GM21786 (cell line): ENCODE measurements around the gene RNASE12.
"Not testable (repeated sequence)": the region's sequence is repeated elsewhere in the genome, so short reads cannot be mapped to it uniquely, and the experiment has no call there.

Experiments used
- ATAC-seq: cut with Tn5 transposase; IDR thresholded peaks from one replicate; pipeline ENCODE4 v1.9.1; 2021; ENCODE audit not compliant: unreplicated experiment

RNASE12 gene

DNA sequence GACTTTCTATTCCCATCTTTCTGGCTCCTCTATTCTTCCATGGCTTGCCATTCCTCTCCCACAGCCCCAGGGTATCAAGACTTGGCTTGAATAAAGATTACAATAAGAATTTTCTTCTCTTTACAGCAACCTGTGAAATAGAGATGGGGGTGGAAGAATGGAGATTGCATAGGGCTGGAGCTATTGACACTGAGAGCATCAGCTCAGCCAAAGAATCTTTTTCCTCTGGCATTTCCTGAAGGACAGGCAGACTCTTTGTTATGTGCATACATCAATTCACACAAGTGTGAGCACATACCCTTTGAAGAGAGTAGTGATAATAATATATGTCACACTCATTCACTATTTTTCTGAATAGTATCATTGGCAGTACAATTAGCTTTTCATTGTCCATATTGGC, 8.0 kb downstream of the RNASE12 start:
- no peak for ATAC-seq

DNA sequence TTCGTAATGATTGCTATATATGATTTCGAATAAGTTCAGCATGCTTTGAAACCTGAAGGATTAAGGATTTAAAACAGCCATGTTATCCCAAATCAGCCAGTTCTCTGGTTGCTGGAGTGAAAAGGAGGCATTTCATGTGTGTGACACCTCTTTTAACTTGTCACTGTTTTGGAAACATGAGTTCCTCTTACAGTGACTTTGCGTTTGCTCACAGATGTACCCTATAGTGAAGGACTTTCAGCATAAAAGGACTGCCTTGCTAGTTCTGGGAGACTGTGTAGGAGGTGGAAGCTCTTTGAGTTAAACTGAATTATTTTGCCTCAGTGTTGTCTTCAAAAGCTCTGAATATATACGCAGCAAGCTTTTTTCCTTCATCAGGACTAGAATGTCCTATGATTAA, 10.9 kb downstream of the RNASE12 start:
- no peak for ATAC-seq

DNA sequence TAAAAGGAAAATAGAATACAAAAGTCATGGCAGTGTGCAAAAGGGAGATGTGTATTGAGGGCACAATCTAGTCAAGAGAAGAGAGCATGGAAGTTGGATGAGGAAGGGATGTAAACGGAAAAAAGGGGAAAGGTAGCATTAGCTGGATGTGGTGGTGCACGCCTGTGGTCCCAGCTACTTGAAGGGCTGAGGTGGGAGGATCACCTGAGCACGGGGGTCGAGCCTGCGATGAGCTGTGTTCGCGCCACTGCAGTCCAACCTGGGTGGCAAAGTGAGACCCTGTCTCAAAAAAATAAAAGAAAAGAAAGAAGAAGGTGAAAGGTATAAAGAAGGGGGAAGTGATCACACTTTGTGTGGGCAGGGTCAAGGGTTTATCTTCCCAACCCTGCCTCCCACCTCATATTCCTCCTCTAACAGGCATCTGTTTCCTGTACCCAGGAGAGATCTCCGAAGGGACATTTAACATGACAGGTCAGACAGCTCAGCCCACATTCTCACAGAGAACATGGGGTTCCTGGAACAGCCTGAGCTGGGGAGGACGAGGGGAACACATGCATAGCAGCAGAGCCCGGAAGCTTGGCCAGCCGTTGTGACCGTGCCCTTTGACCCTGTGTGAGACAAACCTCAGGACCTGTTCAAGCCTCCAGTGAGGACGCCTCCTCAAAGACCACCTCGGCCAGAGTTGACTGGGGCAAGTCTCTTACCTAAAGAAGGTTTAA, 12.2 kb downstream of the RNASE12 start:
- ATAC-seq: no peak

GRCh38 chr14:20578325-20578724, 12.9 kb downstream of the RNASE12 start:
- ATAC-seq: no peak

GRCh38 chr14:20572382-20572990, 18.7 kb downstream of the RNASE12 start:
- ATAC-seq: not testable (repeated sequence)

DNA sequence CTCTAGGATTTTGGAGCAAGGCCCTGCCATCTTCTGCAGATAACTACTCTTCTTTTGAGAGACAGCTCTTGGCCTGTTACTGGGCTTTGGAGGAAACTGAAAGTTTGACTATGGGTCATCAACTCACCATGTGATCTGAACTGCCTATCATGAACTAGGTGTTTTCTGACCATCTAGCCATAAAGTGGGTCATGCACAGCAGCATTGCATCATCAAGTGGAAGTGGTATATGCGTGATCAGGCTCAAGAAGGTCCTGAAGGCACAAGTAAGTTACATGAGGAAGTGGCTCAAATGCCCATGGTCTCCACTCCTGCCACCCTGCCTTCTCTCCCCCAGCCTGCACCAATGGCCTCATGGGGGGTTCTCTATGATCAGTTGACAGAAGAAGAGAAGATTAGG, 20.5 kb downstream of the RNASE12 start:
- not testable (repeated sequence) for ATAC-seq

DNA sequence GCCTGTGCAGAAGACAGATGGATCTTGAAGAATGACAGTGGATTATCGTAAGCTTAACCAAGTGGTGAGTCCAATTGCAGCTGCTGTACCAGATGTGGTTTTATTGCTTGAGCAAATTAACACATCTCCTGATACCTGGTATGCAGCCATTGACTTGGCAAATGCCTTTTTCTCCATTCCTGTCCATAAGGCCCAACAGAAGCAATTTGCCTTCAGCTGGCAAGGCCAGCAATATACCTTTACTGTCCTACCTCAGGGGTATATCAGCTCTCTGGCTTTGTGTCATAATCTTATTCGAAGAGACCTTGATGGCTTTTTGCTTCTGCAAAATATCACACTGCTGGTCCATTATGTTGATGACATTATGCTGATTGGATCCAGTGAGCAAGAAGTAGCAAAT, 21.3 kb downstream of the RNASE12 start:
- ATAC-seq: not testable (repeated sequence)

DNA sequence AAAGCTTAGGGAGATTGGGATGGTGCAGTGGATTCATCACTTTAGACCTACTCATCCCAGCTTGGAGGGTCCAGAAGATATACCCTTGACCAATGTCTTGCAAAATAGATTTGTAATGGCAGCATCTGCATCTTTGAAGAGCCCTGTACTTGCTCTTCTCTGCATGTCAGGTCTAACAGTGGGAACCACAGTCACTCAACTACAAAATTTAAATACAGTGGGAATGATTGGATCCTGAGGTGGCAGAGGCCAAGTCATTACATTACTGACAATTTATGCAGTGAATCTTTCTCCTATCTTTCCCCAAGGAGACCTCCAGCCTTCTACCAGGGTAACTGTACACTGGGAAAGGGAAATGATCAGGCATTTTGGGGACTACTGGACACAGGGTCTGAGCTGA, 22.1 kb downstream of the RNASE12 start:
- no peak for ATAC-seq

DNA sequence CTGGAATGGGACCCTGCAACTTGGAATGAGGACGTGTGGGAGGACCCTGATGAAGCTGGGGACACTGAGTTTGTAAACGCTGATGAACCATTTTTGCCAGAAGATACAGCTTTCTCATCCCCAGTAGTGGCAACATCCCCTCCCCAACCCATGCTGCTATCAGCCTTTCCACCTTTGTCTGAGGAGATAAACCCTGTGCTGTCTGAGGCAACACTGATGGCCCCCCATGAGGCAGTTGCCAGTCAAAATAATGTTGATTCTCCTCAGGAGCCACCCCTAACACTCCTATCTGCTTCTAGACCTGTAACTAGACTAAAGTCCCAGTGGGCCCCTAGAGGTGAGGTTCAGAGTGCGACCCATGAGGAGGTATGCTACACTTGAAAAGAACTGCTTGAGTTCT, 22.8 kb downstream of the RNASE12 start:
- ATAC-seq: no peak

GRCh38 chr14:20567199-20567598, 24.0 kb downstream of the RNASE12 start:
- not testable (repeated sequence) for ATAC-seq

DNA sequence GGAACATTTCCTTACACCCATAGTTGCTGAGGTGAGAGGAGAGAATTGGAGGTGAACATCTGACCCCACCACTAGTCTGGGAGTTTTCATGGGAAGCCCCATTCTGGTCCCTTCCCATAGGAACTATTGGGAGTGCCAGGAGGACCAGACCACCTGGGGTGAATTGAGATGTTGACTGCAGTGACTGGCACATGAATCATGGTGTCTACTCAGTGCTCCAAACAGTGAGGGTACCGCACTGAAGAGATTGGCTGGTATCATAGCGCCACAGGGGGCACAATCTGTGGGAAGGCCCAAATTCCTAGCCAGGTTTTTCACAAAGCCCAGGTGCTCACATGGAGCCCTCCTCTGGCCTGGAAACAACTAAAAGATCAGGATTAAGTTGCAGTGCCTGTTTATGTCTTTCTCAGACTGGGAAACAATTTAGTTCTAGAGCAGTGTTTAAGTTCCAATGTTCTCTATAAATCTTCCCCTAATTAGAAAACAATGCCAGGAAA, 26.6 kb downstream of the RNASE12 start:
- no peak for ATAC-seq

GRCh38 chr14:20563971-20564370, 27.2 kb downstream of the RNASE12 start:
- no peak for ATAC-seq

DNA sequence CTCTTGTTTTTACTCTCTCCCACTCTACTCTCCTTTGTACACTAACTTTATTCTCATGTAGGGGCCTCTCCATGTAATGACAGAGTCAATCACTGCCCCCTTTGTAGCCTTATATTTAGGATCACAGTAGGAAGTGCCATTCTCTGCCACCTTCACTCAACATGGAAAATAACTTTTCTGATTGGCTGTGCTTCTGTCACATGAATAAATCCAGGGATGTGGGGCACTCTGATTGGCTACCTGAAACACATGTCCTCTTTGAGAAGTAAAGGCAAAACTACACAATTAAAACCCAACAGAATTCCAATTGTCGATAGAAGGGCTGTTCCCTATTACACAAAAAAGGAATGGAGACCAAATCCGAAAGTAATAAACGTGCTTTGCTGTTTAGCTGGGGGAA, 30.2 kb downstream of the RNASE12 start, which contains the start of gene RNASE9:
RNASE9 (minus strand) TSS at position 87 of the 400 bp plus-strand sequence.
- ATAC-seq: no peak

DNA sequence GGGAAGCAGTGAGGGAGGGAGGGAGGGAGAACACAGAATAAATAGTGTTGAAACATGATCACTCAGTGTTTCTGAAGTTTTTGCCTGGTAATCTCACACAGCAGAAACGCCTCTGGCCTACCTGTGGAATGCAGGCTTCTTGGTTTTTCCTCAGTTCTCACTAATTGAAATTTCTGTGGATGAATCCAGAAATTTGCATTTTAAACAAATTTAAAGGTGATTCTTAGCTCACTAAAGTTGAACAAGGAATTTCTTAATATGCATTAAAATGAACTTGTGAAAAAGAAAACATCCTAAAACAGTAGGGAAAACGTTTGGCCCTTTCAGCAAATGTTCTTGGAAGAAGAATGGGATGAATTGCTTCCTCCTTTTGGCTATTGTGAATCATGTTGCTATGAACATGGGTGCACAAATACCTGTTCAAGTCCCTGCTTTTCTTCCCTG, 31.7 kb downstream of the RNASE12 start:
- no peak for ATAC-seq

DNA sequence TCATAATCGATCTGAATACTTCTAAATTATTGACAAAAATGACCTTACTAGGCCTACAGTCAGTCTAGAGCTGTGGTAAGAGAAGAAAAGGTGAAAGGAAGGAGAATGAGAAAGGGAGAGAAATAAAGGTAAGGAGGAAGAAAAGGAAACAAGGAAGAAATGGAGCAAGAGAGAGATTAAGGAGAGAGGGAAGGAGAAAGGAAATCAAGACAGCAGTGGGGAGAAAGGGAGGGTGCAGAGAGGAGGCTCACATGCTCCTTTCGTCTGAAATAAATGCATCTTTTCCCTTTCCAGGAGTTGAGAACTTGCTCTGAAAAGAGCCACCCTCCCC, 34.0 kb downstream of the RNASE12 start:
- no peak for ATAC-seq

DNA sequence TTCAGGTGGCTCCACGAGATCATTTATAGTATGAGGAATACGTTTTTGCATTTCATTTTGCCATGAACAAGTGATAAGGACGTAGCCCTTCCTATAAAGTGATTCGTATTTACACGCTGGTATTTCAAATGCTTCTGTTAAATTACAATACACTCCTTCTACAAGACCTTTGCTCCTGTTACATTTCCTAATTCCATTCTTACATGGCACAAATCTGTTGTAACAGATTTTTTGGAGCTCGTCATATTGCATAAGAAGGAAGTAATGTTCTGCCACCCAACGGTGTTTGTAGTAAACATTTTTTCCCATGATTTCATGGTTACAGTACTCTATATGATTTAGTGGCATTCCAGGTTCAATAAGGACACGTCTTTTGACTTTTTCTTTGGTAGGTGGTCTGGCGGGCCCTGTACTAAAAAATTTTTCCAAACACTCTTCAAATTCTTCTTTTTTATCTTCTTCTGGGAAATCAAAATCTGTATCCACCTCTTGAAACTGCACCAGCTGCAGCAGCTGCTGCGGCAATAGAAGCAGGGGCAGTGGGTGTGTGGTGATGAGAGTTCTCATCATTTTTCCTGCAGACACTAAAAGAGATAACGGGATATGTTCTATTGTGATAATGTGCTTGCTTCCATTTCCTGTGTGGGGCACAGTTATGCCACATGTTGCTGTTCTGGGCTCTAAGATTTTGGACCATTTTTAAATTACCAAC, 34.5 kb downstream of the RNASE12 start:
- ATAC-seq: no peak

DNA sequence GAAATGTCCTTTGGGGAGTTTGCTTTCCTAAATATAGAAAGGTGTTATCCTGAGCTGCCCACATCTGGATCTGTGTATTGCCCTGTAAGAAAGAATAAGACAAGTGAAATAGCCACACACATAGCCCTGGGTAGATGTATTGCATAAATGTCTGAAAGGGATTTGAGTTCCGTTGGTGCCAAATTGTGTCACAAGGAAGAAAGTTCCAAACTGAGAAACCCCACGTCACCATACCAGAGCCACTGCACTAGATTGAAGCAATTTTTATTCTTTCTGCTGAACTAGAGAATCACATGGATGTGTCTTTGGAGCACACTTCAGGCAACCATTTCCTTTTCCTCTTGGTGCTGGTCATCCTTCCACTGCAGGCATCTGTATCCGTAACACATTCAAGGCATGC, 35.3 kb downstream of the RNASE12 start:
- no peak for ATAC-seq

DNA sequence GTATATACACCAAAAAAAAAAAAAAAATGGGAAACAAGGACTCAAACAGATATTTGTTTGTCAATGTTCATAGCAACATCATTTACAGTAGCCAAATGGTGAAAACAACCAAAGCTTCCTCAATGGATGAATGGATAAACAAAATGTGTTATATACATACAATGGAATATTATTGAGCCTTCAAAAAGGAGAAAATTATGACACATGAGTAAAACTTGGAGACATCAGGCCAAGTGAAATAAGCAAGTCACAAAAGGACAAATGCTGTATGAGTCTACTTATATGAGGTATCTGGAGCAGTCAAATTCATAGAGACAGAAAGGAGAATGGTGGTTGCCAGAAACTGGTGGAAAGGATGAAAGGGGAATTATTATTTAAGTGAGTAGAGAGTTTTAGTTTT, 38.2 kb downstream of the RNASE12 start:
- no peak for ATAC-seq

DNA sequence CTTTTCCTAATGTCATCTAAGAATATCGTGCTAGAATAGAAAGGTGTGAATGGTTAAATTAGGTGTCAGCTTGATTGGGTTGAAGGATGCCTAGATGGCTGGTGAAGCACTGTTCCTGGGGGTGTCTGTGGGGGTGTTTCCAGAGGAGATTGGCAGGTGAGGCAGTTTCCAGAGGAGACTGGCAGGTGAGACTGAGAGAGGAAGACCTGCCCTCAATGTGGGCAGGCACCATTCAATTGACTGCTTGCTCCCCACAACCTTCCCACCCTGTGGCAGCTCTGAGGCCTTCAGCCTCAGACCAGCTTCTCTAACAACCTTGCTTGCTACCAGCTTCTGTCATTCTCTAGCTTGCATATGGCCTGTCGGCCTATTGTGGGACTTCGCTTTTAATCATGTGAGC, 39.6 kb downstream of the RNASE12 start:
- ATAC-seq: no peak

DNA sequence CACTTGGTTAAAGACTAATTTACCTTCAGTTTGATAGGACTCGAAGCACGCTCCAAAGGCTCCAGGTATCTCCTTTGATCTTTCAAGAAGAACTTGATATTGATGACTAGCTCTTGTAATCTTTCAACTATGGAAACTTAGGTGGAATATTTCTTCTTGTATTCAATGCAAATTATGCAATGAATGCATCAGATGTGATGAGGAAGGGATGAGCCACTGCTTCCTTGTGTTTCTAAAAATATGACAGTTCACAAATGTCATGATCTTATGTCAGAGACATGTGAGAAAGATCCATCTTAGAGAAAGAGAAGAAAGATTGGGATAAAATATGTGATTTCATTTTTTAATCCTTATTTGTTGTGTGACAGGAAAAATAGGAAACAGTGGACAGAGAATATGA, 40.2 kb downstream of the RNASE12 start:
- ATAC-seq: no peak

GRCh38 chr14:20548414-20549158, 42.6 kb downstream of the RNASE12 start:
- ATAC-seq: no peak
